ENCODE data around the gene PPM1F.

GRCh38 chr22:21896951-21897513, 55.6 kb downstream of the PPM1F start:
- TF ChIP-seq POLR2AphosphoS5 (IDR thresholded peaks at IDR 0.05; ENCODE audit: borderline replicate concordance, low read depth, low read length) = no peak
- TF ChIP-seq EZH2 (IDR thresholded peaks at IDR 0.05) = no peak

Data from SK-N-MC (cell line).